ENCODE measurements around the gene EPHA2.

DNA sequence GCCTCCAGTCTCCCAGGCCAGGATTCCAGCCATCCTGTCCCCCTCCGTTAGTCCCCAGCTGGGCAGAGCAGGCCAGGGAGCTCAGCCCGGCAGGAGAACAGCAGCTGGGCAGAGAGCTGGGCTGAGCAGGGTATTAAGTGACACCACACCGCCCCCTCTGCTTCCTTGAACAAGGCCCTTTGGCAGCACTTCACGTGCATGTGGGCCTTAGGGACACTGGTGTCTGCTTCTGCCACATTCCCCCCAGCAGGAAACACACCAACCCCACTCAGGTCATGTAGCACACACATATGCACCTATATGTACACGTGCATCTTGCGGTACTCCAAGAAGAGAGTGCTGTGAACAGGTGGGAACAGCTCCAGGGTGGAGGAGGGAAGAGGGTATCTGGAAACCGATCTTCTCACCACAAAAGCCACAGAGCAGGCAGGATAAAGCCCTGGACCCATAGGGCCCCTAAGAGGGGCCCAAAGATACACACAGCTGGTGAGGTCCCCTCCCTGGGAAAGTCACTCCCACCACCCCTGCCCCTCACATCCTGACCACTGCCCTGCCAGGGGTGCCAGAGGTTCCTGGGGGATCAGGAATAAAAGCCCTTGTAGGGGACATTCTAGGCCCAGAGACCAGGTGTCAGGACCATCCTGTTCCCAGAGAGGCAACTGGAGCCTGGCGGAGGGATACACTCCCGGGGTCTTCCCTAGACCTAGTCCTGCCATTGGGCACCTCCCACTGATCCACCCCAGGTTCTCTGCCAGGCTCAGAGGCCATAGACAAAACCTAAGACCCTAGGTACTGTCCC lies 4.5 kb downstream of the EPHA2 start:
- TF ChIP-seq, protein P1, sequence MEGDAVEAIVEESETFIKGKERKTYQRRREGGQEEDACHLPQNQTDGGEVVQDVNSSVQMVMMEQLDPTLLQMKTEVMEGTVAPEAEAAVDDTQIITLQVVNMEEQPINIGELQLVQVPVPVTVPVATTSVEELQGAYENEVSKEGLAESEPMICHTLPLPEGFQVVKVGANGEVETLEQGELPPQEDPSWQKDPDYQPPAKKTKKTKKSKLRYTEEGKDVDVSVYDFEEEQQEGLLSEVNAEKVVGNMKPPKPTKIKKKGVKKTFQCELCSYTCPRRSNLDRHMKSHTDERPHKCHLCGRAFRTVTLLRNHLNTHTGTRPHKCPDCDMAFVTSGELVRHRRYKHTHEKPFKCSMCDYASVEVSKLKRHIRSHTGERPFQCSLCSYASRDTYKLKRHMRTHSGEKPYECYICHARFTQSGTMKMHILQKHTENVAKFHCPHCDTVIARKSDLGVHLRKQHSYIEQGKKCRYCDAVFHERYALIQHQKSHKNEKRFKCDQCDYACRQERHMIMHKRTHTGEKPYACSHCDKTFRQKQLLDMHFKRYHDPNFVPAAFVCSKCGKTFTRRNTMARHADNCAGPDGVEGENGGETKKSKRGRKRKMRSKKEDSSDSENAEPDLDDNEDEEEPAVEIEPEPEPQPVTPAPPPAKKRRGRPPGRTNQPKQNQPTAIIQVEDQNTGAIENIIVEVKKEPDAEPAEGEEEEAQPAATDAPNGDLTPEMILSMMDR (IDR thresholded peaks at IDR 0.05) = no peak
- no peak for TF ChIP-seq POLR2A (IDR thresholded peaks at IDR 0.05)
- TF ChIP-seq EP300 (IDR thresholded peaks at IDR 0.05) = peak in 1 of 2 donors; percentile 35

Data from tibial nerve (tissue), 4 donors.